Measurements from ENCODE around the gene JAML. TPM values are rescaled to one million over a fixed set of nuclear protein-coding genes. Genes with fewer than 3 reads are reported as not detected.

JAML gene
- total RNA-seq, 1 donor from 2014 or later, result 17.2 TPM

GRCh38 chr11:118200497-118200896 is 24.3 kb downstream of the JAML start:
- TF ChIP-seq POLR2A (IDR thresholded peaks at IDR 0.05) (no peak), POLR2AphosphoS5 (IDR thresholded peaks at IDR 0.05; ENCODE audit: insufficient read depth in 1 of 2, low read depth in 1 of 2) (no peak), CTCF (IDR thresholded peaks at IDR 0.05) (no peak)
- Histone ChIP-seq H3K36me3 (no peaks in the 10 kb centered on the region), H3K27ac (no peak overlapping the region), H3K4me1 (peaks cover 8% of the 10 kb centered on the region), H3K9me3 (no peaks in the 10 kb centered on the region), H3K27me3 (no peaks in the 10 kb centered on the region), H3K4me3 (no peak overlapping the region)
- no peak for DNase-seq (ENCODE audit: extremely low spot score in 2 of 2)
- intact Hi-C loops (cut with DNase I), result no loop called here

- TF ChIP-seq POLR2AphosphoS5 (IDR thresholded peaks at IDR 0.05; ENCODE audit: insufficient read depth in 1 of 2, low read depth in 1 of 2) (no peak), POLR2A (IDR thresholded peaks at IDR 0.05) (no peak), CTCF (IDR thresholded peaks at IDR 0.05) (no peak)
- Histone ChIP-seq H3K4me1 (peaks cover 8% of the 10 kb centered on the region), H3K27ac (no peak overlapping the region), H3K9me3 (no peaks in the 10 kb centered on the region), H3K4me3 (no peak overlapping the region), H3K36me3 (no peaks in the 10 kb centered on the region), H3K27me3 (no peaks in the 10 kb centered on the region)
- DNase-seq (ENCODE audit: extremely low spot score in 2 of 2), result no peak
- intact Hi-C loops (cut with DNase I), result loop anchor here (10.0 kb wide), 1 partner anchor 156 kb away; the partner anchor contains the start of gene UBE4A
Observed at GRCh38 chr11:118199135-118199534, 25.7 kb downstream of the JAML start.

- TF ChIP-seq CTCF (IDR thresholded peaks at IDR 0.05) (peak; percentile 51 to 88 (median 78)), POLR2A (IDR thresholded peaks at IDR 0.05) (no peak), POLR2AphosphoS5 (IDR thresholded peaks at IDR 0.05; ENCODE audit: insufficient read depth in 1 of 2, low read depth in 1 of 2) (peak in 1 of 2 donors; percentile 24)
- no peaks in the 10 kb centered on the region for H3K9me3 ChIP-seq
- intact Hi-C loops (cut with DNase I), result loop anchor here (10.0 kb wide), 1 partner anchor 156 kb away; the partner anchor contains the start of gene UBE4A
Observed at GRCh38 chr11:118198370-118198769, 26.4 kb downstream of the JAML start.

GRCh38 chr11:118194835-118195627 is 29.8 kb downstream of the JAML start:
- intact Hi-C loops (cut with DNase I), result loop anchor here (10.0 kb wide), 1 partner anchor 160 kb away; the partner anchor contains the start of gene UBE4A
- H3K27me3 ChIP-seq, result no peaks in the 10 kb centered on the region
- TF ChIP-seq CTCF (IDR thresholded peaks at IDR 0.05), result no peak
- peak; percentile 20 to 74 for TF ChIP-seq POLR2AphosphoS5 (IDR thresholded peaks at IDR 0.05; ENCODE audit: insufficient read depth in 1 of 2, low read depth in 1 of 2)
- peak overlapping the region; percentile 30 for H3K27ac ChIP-seq
- no peak overlapping the region for H3K4me3 ChIP-seq
- H3K36me3 ChIP-seq, result no peaks in the 10 kb centered on the region
- H3K9me3 ChIP-seq, result no peaks in the 10 kb centered on the region
- peaks cover 8% of the 10 kb centered on the region for H3K4me1 ChIP-seq
- no peak for DNase-seq (ENCODE audit: extremely low spot score in 2 of 2)

More at GRCh38 chr11:118198370-118198769, 26.4 kb downstream of the JAML start:
- Histone ChIP-seq H3K4me1 (peaks cover 8% of the 10 kb centered on the region), H3K4me3 (no peak overlapping the region), H3K27me3 (no peaks in the 10 kb centered on the region), H3K27ac (no peak overlapping the region), H3K36me3 (no peaks in the 10 kb centered on the region)
- no peak for DNase-seq (ENCODE audit: extremely low spot score in 2 of 2)

Data from vagina (tissue), 2 donors.